GM18858 (cell line): ENCODE measurements around the gene PLCB4.

Source experiments
- ATAC-seq: cut with Tn5 transposase; IDR thresholded peaks from one replicate; pipeline ENCODE4 v1.9.1; 2021; ENCODE audit not compliant: unreplicated experiment

Gene PLCB4

DNA sequence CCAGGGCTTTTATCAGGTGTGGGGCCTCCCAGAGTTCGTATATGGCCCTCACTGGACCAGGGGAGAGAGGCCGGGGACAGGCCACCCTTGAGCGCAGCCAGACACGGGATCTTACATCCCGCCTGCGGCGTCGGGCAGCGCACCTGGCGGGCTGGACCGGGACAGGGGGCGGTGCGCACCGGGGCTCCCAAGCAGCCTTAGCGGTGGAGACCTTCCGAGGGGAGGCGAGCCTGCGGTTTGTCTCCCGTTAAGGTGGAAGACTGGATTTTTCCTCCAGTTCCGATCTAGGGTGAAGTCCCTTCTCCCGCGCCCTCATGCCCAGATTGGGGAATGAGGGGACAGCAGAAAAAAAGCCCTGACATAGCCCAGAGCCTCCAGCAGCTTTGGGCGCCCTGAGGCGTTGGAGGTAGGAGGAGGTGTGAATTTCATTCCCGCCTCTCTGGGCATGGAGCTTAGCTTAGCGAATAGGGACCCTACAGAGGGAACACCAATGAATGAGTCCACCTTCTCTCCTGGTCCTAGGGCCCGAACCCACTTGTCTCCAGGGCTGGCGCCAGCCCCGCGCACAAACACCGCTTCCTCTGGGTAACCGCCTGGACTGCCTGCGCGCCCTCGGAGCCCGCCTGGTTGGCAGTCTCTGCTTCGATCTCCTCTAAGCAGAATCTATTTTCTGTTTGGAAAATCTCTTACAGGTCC, 438.8 kb downstream of the PLCB4 start:
- no peak for ATAC-seq

DNA sequence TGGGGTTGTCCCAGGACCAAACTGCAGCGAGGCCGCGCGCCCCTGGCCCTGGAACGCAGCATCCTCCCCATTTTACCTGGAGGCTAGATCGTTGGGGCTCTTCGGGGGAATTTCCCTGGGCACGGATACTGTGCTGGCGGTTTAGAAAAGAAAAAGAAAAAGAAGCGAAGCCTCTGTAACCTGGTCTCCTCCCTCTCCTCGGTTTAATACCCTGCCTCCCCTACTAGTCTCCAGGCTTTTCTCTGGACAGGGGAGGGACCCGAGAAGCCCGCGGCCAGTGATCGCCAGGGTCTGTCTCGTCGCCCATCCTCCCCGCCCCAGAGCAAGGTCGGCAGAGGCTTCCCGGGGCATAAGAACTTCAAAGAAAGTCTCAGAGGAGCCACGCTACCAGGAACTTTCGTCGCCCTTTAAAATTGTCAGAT, 439.4 kb downstream of the PLCB4 start:
- ATAC-seq, result no peak

DNA sequence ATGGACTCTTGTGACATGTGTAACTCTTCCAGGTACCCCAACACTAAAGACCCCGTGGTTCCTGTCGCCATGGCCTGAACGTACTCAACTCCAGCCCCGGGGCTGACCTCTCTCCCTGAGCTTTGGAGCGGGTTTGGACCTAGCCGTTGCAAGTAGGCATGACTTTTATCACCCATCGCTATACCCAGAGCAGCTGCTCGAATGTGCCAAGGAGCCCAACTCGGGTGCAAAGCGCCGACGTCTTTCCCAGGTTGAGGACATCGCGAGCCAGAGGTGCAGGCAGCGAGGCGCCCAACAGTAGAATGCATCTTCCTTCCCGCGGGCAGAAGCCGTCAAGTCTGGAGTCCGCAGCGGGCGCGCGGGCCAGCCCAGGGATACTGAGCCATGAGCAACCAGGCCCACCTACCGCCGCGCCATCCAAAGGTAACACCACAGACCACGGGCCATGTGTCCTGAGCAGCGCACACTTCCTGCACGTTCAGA, 439.9 kb downstream of the PLCB4 start:
- ATAC-seq, result no peak

DNA sequence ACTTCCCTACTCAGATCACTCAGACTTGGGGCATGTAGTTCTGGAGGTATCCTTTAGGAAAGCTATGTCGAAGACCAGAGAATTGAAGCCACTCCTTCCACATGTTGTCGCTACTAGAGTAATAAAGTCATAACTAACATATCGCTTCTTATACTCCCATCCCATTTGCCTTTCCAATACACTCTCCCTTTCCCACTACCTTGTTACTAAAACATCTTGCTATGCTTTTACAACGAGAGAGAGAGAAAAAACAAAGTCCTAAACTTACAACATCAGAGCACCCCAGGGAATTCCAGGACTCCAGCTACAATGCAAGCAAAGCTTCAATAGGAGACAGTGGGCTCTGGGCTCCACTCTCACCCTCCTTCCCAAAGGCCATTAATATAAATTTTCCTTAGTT, 440.4 kb downstream of the PLCB4 start:
- no peak for ATAC-seq

DNA sequence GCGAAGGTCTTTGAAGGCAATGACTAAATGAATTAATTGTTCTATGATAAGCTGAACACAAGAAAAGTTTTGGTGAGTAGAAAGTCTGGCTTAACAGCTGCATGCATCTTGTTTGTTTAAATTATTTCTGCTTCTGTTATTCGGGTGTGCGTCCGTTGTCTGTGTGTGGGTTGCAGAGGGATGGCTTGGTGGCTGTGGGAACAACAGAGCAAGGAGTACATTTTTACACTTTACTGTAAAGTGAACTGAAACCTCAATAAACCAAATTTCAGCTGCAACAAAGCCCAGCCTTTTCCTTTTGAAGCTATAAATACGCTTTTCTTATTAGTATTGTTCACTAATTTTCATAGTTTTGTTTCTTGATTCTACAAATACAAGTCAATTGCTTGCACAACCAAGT, 442.0 kb downstream of the PLCB4 start:
- ATAC-seq, result peak; percentile 58

DNA sequence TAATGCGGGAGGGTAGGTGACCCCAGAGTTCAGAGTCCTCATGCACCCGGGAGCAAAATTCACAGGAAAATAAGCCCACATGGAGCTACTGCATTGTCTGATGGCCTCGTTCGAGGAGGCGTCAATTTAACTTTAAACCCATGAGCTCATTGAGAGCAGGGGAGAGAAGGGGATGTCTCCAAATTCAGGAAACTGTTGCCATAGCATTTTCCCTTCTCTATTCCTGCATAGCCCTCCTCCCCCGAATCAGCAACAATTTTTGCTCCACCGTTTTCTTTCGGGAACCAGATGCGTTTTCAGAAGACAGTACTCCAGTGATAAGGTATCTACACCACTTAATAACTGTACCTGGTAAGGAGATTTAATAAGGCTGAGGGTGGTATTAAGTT, 445.2 kb downstream of the PLCB4 start:
- no peak for ATAC-seq

DNA sequence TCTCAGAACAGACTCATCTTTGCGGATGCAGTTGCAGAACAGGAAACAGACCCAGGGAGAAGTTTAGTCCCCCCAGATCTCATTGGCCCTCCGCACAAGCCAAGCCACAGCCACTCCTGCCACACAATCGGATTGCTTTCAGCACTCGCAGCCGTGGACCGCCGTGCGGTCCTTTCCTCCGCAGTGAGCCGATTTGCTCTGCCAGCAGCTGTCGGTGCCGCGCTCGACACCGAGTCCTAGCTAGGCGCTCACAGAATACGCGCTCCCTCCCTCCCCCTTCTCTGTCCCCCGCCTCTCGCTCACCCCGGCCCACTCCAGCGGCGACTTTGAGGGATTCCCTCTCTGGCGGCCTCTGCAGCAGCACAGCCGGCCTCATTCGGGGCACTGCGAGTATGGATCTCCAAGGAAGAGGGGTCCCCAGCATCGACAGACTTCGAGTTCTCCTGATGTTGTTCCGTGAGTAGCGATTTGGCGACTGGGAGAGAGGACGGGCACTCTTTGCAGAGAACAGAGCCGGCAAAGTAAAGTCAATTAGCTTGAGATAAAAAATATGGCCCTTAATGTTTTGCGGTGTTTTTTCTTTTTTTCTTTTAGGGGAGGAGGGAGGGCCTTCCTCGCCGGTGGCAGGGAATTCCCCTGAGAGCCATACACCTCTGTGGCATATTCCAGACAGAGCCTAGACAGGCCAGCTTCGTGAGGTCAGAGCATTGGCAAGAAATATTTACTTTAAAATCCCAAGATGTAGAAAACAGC, 445.8 kb downstream of the PLCB4 start, which contains the start of gene LAMP5:
LAMP5 (plus strand) TSS at position 130 of the 753 bp plus-strand sequence; CDS start at position 393, 263 bp downstream.
- no peak for ATAC-seq

DNA sequence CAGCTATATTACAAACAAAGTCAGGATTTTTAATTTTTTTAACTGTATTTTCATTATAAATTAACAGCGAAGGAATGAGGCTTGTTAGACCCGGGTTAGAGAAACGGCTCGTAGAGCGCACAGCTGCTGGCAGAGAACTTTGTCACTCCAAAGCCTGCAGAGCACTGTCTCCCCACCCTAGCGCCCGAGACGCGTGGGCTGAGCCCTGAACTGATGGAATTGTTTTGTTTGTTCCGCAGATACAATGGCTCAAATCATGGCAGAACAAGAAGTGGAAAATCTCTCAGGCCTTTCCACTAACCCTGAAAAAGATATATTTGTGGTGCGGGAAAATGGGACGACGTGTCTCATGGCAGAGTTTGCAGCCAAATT, 446.3 kb downstream of the PLCB4 start:
- ATAC-seq, result no peak

DNA sequence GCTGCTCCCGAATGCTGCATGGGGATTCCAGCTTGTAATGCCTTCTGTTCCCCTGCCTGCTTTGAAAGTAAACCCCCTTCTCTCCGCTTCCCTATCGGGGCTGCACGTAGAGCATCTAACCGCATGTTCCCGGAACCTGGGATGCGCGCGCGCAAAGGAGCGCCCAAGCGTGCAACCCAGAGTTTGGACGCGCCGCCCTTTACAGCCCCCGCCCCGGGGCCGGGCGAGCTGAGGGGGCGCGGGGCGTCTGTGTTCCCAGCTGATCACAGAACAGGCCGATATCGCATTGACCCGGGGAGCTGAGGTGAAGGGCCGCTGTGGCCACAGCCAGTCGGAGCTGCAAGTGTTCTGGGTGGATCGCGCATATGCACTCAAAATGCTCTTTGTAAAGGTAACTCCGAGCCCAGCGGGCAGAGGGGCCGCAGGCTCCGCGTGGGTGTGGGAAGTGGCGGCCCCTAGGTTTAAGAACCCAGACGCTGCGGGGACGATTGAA, 446.9 kb downstream of the PLCB4 start:
- ATAC-seq, result no peak

DNA sequence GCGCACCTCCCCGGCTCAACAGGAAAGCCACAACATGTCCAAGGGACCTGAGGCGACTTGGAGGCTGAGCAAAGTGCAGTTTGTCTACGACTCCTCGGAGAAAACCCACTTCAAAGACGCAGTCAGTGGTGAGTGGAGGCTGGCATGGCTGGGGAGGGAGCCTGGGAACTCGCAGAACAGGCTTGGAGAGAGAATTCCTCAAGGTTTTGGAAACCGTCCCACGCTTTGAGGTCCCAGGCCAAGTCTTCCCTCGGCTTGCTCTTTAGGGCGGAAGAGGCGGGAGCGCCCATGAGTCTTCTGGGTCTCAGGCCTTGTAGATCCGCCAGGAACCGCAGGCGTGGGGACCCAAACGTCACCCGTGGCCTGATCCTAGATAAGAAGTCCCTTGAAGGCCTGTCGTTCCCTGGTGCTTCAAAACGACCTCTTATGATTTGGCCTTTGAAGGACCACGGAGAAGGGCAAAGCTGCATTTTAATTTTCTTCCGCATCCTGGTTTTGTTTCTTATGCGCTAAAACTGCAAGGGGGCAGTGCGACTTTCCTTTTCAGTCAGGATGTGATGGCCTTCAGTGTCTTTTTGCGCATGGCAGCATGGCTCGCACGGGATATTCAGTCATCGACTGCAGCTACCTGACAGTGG, 447.5 kb downstream of the PLCB4 start:
- ATAC-seq, result no peak

DNA sequence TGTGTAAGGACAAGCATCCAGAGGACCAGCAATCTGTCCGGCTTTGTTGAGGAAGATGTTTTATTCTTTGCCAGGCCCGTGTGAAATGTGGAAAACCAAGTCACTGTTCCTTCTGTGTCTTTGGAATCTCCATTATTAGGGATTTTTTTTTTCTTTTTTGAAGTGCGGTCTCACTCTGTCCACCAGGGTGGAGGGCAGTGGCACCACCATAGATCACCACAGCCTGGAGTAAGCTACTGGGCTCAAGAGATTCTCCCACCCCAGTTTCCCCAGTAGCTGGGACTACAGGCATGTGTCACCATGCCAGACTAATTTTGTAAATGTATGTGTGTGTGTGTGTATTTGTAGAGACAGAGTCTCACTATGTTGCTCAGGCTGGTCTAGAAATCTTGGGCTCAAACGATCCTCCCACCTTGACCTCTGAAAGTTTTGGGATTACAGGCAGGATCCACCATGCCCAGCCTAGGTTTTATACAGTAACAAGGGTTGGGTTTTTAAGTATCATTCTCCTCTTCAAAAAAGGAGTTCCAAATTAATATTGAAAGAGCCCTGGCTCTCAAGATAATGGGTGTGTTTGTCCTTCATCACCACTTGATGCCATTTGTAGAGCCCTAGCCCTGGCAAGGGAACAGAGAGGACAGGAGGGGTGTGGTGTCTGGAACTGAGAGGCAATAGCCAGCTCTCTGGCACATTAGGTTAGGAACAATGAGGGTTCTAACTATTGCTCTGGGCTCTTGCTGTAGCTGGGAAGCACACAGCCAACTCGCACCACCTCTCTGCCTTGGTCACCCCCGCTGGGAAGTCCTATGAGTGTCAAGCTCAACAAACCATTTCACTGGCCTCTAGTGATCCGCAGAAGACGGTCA, 448.6 kb downstream of the PLCB4 start:
- no peak for ATAC-seq

DNA sequence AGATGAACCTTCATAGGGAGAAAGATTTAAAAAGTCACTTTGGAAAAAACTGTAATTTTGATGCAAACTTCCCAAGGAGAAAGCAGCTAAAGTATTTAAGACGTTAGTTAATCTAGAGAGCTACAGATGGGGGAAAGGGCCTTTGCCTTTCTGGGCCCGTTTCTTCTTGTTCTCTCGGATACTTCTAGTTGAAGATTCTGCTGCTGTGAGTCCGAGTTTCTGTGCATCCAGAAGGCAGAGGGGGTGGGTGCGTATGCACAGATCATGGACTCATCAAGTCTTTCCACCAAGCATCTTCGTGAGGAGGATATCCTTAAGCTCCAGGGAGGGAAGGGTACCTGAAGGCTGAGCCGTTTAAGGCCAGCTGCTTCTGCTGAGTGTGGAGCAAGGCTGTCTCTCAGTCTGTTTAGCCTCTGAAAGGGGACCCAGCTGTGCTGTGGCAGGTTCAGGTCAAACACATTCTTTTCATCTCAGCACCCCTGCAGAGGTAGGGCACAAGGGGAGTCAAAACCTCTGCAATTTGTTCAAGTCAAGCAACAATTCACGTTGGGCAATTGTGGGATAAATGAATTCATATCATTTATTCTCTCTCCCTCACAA, 449.8 kb downstream of the PLCB4 start:
- no peak for ATAC-seq

DNA sequence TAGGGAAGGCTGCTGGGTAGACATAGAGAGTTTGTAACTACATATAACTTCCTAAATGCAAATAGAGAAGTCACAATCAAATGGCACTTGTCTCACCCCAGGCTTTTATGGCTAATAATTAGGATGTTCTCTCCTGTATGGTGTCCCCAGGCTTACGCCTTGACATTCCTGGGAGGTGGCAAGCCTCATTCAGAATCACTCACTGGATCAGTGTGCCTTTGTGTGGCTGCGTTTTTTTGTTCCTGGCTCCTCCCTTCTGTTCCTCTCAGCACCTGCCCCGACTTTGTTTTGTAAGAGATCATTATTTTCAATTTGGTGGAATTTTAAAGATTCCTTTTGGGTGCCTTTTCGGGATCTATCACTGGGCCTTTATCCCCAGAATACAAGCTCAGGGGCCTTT, 451.2 kb downstream of the PLCB4 start:
- no peak for ATAC-seq

DNA sequence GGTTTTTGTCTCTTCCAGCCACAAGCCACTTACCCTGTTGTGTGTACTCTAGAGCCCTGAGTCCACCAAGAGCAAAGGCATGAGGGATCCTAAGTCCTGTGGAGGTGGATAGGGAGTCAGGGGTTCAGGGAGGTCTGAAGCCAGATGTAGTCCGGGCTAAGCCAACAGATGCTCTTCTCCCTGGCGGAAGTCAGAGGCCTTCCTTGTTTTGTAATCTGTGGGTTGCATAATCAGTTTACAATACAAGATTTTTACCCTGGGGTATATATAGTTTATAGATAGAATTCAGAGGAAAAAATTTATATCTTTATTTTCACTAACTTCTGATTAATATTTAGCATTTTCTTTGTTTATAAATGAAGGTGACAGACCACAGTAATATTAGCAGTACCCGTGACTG, 454.7 kb downstream of the PLCB4 start:
- no peak for ATAC-seq
